Cardiac fibroblast (primary cell): ENCODE measurements around the gene ALDH4A1.
A peak's percentile ranks its signal among the peaks of the same experiment; 100 is the strongest.

Experiments used
- DNase-seq, 2 donors: peaks; one replicate each; pipeline versions ENCODE4 v3.0.0 to v3.0.0-alpha.2; 2010; ENCODE audit warnings: low read depth in 2 of 2
- H3K4me3 ChIP-seq, 2 donors: replicated peaks in 1 of 2; 1 replicate in 1 of 2; 2 replicates in 1 of 2; pipeline ENCODE4 v1.5.1; 2011; ENCODE audit warnings: low read depth in 2 of 2, low read length in 2 of 2, mild to moderate bottlenecking in 2 of 2, moderate library complexity in 1 of 2
- CTCF ChIP-seq: IDR thresholded peaks from one replicate; pipeline ENCODE4 v1.5.1; 2011; ENCODE audit warnings: low read depth, mild to moderate bottlenecking, low read length, inconsistent platforms

ALDH4A1 gene

DNA sequence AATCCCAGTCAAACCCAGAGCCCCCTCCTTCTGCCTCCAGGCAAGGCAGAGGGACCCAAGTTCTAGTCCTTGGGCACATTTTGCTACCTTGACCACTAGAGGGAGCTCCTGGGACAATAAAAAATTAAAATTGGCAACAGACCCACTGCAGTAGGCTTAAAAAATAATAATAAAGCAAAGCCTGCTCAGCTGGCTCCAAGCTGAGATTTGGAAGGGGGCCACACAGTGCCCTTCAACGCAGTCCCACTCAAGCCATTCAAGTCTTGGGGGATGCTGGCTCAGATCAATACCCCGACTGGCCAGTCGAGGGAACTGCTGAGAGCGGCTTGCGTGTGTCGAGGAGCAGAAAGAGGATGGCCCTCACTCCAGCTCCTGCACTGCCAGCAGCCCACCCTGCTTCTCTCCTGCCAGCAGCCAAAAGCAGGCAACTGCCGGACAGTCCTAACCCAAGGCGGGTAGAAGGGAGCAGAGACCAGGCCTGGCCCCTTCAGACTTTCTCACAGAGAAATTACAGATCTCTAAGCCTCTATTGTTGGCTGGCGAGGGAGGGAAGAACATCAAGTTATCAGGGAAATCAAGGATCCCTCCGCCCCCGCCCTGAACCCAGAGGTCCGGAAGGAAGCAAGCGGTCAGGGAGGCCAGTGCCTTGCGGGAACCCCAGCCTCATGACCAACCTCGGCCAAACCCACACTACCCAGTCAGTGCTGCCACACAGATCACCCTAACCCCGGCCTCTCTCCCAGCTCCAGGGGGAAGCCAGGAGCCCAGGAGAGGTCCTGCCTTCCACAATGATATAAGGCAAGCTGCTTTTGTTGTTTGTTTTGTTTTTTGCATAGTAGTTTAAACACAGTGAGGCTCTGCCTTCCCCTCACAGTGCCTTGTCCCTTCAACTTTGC lies 4.9 kb upstream of the ALDH4A1 start:
- DNase-seq = peak; percentile 77
- no peak overlapping the region for H3K4me3 ChIP-seq
- peak; percentile 71 for TF ChIP-seq CTCF

GRCh38 chr1:18903291-18903756 lies 969 bp upstream of the ALDH4A1 start:
- DNase-seq = no peak

DNA sequence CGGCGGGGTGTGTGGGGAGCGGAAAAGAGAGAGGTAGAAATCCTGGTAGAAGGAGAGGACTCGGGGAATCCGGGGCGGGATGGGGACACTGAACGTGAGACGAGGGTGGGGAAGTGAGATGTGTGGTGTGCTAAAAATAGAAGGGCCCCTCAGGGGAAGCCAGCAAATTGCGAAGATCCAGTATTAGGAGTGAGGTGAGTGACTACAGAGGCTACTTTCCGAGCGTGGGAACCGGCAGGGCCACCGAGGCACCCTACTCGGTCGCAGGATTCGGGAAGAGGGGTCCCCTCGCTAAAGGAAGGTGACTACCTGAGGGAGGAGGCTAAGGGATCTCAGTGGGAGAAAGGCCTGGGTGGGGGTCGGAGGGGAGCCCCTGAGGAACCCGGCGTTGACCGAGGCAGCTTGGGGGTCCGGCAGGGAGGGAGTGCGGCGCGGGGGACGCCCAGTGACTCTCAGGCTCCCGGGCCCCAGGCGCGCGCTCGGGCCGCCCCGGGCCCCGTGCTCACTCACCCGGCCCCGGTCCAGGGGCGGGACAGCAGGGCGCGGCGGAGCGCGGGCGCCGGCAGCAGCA lies 318 bp downstream of the ALDH4A1 start:
- H3K4me3 ChIP-seq = peak overlapping the region; percentile 69 to 89
- TF ChIP-seq CTCF = no peak
- no peak for DNase-seq

More at GRCh38 chr1:18903291-18903756, 969 bp upstream of the ALDH4A1 start:
- no peak for TF ChIP-seq CTCF
- H3K4me3 ChIP-seq = peak overlapping the region; percentile 69 to 89

DNA sequence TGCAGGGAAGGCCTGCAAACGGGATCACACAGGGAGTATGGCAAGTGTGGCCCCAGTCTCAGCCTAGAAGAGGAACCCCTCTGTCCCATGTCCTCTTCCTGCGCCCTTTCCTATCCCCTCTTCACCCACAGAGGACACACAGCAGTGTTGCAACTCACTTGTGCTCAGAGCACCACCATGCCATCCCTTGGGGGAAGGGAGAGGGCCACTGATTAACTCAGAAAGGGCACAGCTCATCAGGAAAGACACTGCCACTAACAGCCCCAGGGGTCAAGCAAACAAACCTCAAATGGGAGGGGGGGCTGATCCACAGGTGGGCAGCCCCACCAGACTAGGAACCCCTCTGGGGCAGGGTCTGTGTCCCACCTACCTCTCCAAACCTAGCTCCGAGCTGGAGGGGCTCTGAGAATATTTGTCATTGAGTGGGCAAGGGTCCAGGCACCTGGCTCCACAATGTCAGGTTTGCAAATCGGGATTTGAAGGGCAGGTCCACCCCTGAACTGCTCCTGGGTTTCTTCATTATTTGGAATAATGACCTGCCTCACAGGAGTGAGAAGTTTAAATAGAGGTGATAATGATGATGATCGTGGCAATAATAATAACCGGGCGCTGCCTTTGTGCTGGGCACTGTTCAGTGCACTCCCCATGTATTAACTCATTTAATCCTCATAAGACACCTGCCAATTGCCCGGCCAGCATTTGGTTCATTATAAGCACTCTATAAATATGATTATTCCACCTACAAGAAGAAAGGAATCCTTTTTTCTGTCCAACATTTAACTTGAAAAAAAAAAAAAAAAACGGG lies 1.0 kb downstream of the ALDH4A1 start:
- DNase-seq = no peak
- no peak for TF ChIP-seq CTCF
- peak overlapping the region; percentile 69 to 89 for H3K4me3 ChIP-seq

DNA sequence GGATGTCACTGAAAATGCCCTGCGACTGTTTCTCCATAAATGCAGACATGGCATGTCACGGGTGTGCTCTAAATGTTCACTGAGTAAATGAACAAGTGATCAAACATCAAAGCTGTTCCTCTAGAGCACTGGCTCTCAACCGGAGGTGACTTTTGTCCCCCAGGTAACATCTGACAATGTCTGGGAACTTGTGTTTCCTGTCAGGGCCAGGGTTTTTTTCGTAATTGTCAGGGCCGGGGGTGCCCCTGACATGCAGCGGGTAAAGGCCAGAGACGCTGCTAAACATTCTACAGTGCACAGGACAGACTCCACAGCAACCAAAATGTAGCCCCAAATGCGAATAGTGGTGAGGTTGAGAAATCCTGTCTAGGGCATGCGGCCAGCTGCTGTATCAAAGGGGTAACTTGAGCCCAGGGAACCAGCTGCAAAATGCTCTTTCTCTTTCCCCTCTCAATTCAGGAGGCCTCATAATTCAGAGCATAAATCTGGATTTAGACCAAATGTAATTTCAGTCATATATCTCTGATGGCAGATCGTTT lies 2.0 kb downstream of the ALDH4A1 start:
- no peak overlapping the region for H3K4me3 ChIP-seq
- peak in 1 of 2 donors; percentile 41 for DNase-seq
- TF ChIP-seq CTCF = no peak

GRCh38 chr1:18899363-18900049 lies 2.8 kb downstream of the ALDH4A1 start:
- TF ChIP-seq CTCF = no peak
- DNase-seq = no peak
- no peak overlapping the region for H3K4me3 ChIP-seq
